Glutamatergic neuron (in vitro differentiated cells): ENCODE data around the gene CP. TPM values are rescaled to one million over a fixed set of nuclear protein-coding genes. Genes with fewer than 3 reads are reported as not detected.

Experiments used
- DNase-seq: peaks from one replicate; pipeline ENCODE4 v3.0.0; 2022
- H3K27ac Mint-ChIP-seq: one replicate; pipeline ENCODE4 v1.8.0; 2020; ENCODE audit warnings: mild to moderate bottlenecking, mixed read lengths, inconsistent platforms; ENCODE audit not compliant: unreplicated experiment
- H3K27me3 Mint-ChIP-seq: one replicate; pipeline ENCODE4 v1.8.0; 2020; ENCODE audit warnings: mild to moderate bottlenecking, moderate library complexity, mixed read lengths, inconsistent platforms; ENCODE audit not compliant: unreplicated experiment
- H3K36me3 Mint-ChIP-seq: one replicate; pipeline ENCODE4 v1.8.0; 2020; ENCODE audit warnings: mild to moderate bottlenecking, mixed read lengths, inconsistent platforms; ENCODE audit not compliant: unreplicated experiment
- H3K4me1 Mint-ChIP-seq: one replicate; pipeline ENCODE4 v1.8.0; 2020; ENCODE audit warnings: mild to moderate bottlenecking, low read depth, mixed read lengths, inconsistent platforms; ENCODE audit not compliant: unreplicated experiment
- H3K4me3 Mint-ChIP-seq: one replicate; pipeline ENCODE4 v1.8.0; 2020; ENCODE audit warnings: mild to moderate bottlenecking, mixed read lengths, inconsistent platforms; ENCODE audit not compliant: unreplicated experiment
- H3K9me3 Mint-ChIP-seq: one replicate; pipeline ENCODE4 v1.8.0; 2020; ENCODE audit warnings: mild to moderate bottlenecking, moderate library complexity, mixed read lengths, inconsistent platforms; ENCODE audit not compliant: unreplicated experiment
- long read RNA-seq: library from polyadenylated mRNA; unstranded; transcript quantifications from one replicate; pipeline ENCODE4 v2.0.0, GENCODE V29; 2020; ENCODE audit not compliant: unreplicated experiment
- total RNA-seq: library from RNA; stranded (reverse); fragmentation: NEBNext Ultra II Directional; extraction: Animal tissue kit (Norgen Biotek cat#: 25700); gene quantifications from one replicate; pipeline ENCODE4 v1.2.1, GENCODE V29; 2021; ENCODE audit not compliant: unreplicated experiment
- TF ChIP-seq, protein P1 (sequence below): fragments of 200-600 bp; sonication (generic); IDR thresholded peaks from one replicate; pipeline ENCODE4 v1.5.0; 2021; ENCODE audit not compliant: partially characterized antibody, unreplicated experiment

The CP gene
- not detected for total RNA-seq
- long read RNA-seq, result 0 reads

DNA sequence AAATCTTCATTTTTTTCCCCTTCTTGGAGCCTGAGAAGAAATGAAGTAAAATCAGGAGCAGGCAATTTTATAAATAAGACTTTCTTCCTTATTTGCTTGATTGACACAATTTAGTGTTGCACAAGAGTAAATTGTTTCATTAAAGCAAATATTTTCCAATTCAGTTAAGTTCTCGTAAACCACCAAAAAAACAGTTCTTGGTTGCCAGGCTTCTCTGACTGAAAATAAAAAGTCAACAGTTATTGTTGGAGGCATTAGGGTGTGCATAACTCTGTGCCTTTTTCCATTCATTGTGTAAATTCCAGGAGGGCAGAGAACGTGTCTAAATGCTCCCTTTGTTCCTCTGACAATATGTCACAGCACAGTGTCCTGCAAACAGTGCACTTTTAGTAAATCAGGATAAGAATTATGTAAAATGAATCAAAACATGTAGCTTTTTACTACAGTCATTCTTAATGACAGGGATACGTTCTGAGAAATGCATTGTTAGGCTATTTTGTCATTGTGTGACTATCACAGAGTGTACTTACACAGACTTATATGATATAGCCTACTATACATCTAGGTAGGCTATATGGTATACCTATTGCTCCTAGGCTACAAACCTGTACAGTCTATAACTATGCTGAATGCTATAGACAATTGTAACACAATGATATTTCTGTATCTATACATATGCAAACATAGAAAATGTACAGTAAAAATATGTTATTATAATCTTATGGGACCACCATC lies at the start of gene CP:
Gene CP (minus strand): TSS at position 47 of the 735 bp plus-strand sequence. CDS start 37 bp downstream, at position 10.
- no peak for DNase-seq
- no peak within 1 kb of the TSS for H3K27ac Mint-ChIP-seq
- TF ChIP-seq, protein P1, sequence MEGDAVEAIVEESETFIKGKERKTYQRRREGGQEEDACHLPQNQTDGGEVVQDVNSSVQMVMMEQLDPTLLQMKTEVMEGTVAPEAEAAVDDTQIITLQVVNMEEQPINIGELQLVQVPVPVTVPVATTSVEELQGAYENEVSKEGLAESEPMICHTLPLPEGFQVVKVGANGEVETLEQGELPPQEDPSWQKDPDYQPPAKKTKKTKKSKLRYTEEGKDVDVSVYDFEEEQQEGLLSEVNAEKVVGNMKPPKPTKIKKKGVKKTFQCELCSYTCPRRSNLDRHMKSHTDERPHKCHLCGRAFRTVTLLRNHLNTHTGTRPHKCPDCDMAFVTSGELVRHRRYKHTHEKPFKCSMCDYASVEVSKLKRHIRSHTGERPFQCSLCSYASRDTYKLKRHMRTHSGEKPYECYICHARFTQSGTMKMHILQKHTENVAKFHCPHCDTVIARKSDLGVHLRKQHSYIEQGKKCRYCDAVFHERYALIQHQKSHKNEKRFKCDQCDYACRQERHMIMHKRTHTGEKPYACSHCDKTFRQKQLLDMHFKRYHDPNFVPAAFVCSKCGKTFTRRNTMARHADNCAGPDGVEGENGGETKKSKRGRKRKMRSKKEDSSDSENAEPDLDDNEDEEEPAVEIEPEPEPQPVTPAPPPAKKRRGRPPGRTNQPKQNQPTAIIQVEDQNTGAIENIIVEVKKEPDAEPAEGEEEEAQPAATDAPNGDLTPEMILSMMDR, result no peak
- no peaks in the 10 kb centered on the region for H3K4me1 Mint-ChIP-seq
- H3K4me3 Mint-ChIP-seq, result no peak within 1 kb of the TSS
- no peaks in the 10 kb centered on the region for H3K27me3 Mint-ChIP-seq
- H3K36me3 Mint-ChIP-seq, result no peaks in the 10 kb centered on the region
- H3K9me3 Mint-ChIP-seq, result peaks cover 2% of the 10 kb centered on the region

DNA sequence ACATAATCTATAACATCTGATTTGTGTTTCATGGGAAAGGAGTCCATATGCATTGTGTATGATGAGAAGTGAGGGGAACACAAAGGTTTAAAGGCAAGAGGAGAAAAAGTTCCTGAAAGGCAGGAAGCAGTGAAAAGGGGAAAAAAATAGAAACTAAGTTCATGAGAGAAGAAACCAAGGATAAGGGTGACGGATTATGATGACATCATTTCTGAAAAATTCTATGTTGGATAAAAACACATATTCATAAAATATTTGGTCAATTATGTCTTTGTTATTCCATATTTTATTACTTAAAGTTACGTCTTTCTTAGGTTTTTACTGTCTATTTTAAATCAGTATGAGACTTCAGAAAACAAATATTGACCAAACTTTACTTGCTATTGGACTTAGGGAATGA lies 48.6 kb upstream of the CP start:
- Mint-ChIP-seq H3K36me3 (no peaks in the 10 kb centered on the region), H3K4me1 (no peaks in the 10 kb centered on the region), H3K9me3 (peaks cover 1% of the 10 kb centered on the region), H3K27me3 (no peaks in the 10 kb centered on the region), H3K27ac (no peak overlapping the region), H3K4me3 (no peak overlapping the region)
- TF ChIP-seq, protein P1, result no peak
- DNase-seq, result no peak

DNA sequence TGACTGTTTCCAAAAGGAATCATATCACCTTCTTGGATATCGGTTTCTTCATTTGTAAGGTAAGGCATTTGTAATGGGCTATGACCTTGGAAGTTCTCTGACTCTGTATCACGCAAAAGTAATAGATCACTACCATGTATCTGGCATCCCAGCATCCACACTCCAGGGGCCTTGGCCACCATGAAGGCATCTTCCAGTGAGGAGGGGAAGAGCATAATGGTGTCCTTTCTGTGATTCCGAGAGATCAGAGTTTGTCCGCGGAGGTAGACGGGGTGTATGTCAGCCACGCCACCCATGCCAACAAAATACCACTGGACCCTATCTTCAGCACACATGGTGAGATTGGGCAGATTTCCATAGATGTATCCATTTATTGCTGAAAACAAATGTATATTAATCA lies 48.1 kb upstream of the CP start:
- TF ChIP-seq, protein P1, result no peak
- H3K36me3 Mint-ChIP-seq, result no peaks in the 10 kb centered on the region
- no peaks in the 10 kb centered on the region for H3K4me1 Mint-ChIP-seq
- H3K9me3 Mint-ChIP-seq, result peaks cover 1% of the 10 kb centered on the region
- DNase-seq, result no peak
- H3K27me3 Mint-ChIP-seq, result no peaks in the 10 kb centered on the region
- no peak overlapping the region for H3K27ac Mint-ChIP-seq
- no peak overlapping the region for H3K4me3 Mint-ChIP-seq

DNA sequence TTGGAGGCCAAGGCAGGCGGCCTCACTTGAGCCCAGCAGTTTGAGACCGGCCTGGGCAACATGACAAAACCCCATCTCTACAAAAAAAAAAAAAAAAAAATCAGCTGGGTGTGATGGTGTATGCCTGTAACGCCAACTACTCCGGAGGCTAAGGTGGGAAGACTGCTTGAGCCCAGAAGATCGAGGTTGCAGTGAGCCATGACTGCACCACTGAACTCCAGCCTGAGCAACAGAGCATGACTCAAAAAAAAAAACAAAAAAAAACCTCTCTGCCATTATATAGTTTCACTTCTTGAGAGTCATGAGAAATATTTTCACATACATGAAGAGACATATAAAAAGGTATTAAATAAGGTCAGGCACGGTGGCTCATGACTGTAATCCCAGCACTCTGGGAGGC lies 45.9 kb upstream of the CP start:
- TF ChIP-seq, protein P1, result no peak
- no peak for DNase-seq
- no peaks in the 10 kb centered on the region for H3K36me3 Mint-ChIP-seq
- no peak overlapping the region for H3K4me3 Mint-ChIP-seq
- peaks cover 1% of the 10 kb centered on the region for H3K9me3 Mint-ChIP-seq
- H3K27me3 Mint-ChIP-seq, result no peaks in the 10 kb centered on the region
- no peak overlapping the region for H3K27ac Mint-ChIP-seq
- H3K4me1 Mint-ChIP-seq, result no peaks in the 10 kb centered on the region

- no peaks in the 10 kb centered on the region for H3K4me1 Mint-ChIP-seq
- TF ChIP-seq, protein P1, result no peak
- H3K9me3 Mint-ChIP-seq, result peaks cover 1% of the 10 kb centered on the region
- H3K4me3 Mint-ChIP-seq, result no peak overlapping the region
- no peaks in the 10 kb centered on the region for H3K36me3 Mint-ChIP-seq
- no peak overlapping the region for H3K27ac Mint-ChIP-seq
- DNase-seq, result no peak
- H3K27me3 Mint-ChIP-seq, result no peaks in the 10 kb centered on the region
These were observed 45.1 kb upstream of the CP start for GRCh38 chr3:149266736-149267135.
